ENCODE measurements around the gene ITIH4.

The ITIH4 gene

GRCh38 chr3:52830535-52831258 is at the start of gene ITIH4:
ITIH4 (minus strand) TSS chr3:52830672; CDS start chr3:52830642, 30 bp downstream.
- no peak within 1 kb of the TSS for H3K4me3 ChIP-seq (ENCODE audit: low read depth, low read length)

- H3K4me3 ChIP-seq (ENCODE audit: low read depth, low read length): no peak overlapping the region
Measured at GRCh38 chr3:52880047-52880446, 49.6 kb upstream of the ITIH4 start.

GRCh38 chr3:52879581-52879980 is 49.1 kb upstream of the ITIH4 start:
- H3K4me3 ChIP-seq (ENCODE audit: low read depth, low read length): no peak overlapping the region

GRCh38 chr3:52879090-52879489 is 48.6 kb upstream of the ITIH4 start:
- no peak overlapping the region for H3K4me3 ChIP-seq (ENCODE audit: low read depth, low read length)

- H3K4me3 ChIP-seq (ENCODE audit: low read depth, low read length): no peak overlapping the region
Measured at GRCh38 chr3:52877085-52877484, 46.6 kb upstream of the ITIH4 start.

DNA sequence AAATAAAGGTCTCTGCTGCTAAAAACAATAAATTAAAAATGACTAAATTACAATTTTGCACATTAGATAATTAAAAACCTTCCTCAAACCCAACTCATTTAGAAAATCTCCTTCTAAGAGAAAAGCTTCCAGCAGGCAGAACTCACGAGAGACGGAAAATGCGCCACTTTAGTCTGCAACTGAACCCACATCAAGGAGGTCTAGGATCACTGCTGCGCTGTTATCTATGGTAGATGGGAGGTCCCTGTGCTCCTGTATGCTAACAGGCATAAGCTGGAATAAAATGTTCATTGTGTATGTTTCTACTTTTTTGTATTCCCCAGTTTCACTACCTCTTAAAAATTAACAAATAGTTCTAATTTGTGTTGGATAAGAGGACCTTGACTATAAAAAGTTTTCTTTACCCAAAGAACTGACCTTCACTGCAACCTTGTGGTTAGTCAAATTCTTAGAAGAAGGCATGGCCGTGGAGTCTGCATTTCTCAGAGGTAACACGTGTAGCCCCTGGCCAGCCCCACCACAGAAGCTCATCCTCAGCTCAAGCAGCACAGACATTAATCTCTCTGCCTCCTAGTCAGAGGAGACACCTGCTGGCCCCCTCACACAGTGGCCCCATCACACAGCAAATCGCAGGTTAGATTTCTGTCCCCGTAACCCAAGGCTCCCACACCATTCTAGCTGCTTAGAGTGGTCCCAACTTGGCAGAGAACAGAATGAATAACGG is 44.6 kb upstream of the ITIH4 start:
- no peak overlapping the region for H3K4me3 ChIP-seq (ENCODE audit: low read depth, low read length)

GRCh38 chr3:52874160-52874701 is 43.8 kb upstream of the ITIH4 start:
- no peak overlapping the region for H3K4me3 ChIP-seq (ENCODE audit: low read depth, low read length)

- H3K4me3 ChIP-seq (ENCODE audit: low read depth, low read length): no peak overlapping the region
Measured at GRCh38 chr3:52873433-52874159, 43.1 kb upstream of the ITIH4 start.

DNA sequence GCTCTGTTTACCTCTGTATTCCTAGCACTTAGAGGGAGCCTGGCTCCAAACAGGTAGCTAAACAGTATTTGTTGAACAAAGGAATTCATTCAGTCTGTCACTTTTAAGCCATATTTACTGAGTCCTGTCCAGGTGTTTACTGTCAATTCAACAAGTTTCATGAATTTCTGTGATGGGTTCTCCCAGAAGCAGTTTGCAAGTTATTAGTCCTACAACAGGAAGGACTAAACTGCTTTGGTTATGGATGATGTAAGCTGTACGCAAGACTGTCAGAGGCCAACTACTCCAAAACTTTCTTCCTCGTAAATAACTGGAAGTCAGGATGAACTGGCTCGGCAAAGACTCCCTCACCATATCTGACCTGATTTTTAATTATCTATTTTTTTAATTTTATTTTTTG is 41.8 kb upstream of the ITIH4 start:
- H3K4me3 ChIP-seq (ENCODE audit: low read depth, low read length): no peak overlapping the region

DNA sequence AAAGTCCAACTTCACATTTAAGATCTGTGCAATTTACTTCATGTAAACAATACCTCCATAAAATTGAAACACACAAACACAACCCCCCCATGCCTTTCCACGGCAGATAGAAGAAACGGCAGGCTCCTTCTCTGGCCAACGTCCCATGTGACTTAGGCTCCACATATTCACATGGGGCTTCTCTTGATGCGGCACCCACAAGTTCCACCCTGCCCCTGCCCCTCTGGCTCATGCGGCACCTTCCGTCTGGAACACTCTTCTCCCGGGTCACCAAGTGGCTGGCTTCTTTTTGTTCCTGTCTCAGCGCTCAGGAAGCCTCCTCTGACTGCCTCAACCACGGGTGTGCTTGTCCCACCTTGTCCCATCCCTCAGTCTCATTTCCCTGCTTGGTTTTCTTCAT is 41.3 kb upstream of the ITIH4 start:
- H3K4me3 ChIP-seq (ENCODE audit: low read depth, low read length): no peak overlapping the region

DNA sequence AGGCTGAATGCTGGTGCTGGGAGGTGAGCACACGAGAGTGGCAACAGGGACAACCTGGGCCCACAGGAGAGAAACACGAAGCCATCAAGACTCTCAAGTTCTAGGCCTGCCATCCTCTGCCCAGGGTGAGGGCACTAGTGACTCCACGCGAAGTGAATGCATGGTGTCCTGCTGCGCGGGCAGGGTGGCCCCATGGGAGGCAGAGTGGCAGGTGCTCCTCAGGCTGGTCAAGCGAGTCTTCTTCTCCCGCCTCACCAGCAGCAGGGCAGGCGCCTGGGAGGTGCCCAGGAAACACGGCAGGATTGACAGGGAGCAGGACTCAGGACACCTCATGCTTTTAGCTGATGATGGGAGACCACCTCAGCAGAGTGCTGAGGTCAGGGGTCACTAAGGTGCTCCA is 40.0 kb upstream of the ITIH4 start:
- H3K4me3 ChIP-seq (ENCODE audit: low read depth, low read length): no peak overlapping the region

DNA sequence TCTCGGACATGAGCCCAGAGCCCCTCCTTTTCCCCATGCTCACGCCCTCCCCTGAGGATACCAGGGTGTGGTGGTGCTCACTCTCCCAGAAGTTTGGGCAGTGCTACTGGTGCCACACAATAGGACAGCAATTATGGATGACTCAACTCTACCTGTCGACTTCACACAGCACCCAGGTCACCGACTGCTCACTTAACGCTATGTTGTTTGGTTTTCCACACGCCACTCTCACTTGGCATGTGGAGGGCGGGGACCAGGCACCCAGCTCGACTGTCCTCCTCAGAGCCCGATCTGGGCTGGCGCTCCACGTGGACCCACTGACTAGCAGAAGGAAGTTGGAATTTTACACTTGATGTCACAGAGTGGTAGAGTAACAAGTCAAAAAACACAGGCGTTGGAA is 36.0 kb upstream of the ITIH4 start:
- no peak overlapping the region for H3K4me3 ChIP-seq (ENCODE audit: low read depth, low read length)

GRCh38 chr3:52865994-52866393 is 35.5 kb upstream of the ITIH4 start:
- H3K4me3 ChIP-seq (ENCODE audit: low read depth, low read length): no peak overlapping the region

GRCh38 chr3:52860424-52860768 is 29.9 kb upstream of the ITIH4 start:
- H3K4me3 ChIP-seq (ENCODE audit: low read depth, low read length): no peak overlapping the region

DNA sequence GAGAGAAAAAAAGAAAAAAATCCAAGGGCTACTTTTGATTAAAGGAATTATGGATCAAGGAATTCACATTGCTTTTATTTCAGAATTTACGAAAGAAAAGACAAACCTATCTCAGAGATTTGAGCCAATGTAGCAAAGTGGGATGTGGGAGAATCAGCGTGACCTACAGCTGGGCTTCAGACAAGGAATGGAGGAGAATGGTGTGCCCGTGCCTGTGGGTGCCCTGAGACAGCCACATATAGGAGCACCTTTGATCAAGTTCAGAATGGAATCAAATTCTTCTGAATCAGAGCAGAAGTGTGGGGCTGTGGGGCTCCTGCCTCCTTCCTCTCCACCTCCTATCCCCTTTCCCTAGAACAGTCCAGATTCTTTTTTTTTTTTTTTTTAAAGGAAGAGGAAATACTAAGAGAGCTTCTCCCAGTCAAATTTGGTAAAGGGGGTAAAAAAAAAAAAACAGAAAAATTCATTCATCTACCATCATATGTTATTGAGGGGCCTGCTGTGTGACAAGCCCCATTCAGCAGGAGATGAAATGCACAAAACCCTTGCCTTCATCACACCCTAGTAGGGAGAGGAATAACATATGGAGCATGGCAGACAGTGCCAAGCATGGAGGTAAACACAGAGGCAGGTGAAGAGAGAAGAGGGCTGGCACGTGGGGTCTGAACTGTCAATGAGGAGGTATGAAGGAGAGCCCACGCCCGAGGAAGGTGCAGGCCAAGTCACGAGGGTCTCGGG is 29.4 kb upstream of the ITIH4 start:
- no peak overlapping the region for H3K4me3 ChIP-seq (ENCODE audit: low read depth, low read length)

GRCh38 chr3:52857864-52858263 is 27.4 kb upstream of the ITIH4 start:
- H3K4me3 ChIP-seq (ENCODE audit: low read depth, low read length): no peak overlapping the region

DNA sequence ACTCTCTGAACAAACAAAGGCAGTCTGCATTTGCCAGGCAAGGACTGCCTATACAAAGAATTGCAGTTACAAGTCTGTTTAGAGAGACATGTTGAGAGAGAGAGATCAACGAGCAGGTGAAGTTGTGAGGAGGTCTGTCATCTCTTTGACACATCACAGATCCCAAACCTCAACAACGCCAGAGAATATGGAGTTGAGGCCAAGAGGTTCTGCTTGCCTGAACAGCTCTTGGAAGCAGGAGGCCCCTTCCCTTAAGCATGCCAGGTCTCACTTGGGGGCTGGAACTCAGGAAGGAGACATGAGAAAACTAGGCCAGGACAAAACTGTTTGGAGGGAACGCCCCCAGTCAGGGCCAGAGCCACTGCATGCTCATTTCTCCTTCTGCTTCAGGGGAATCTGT is 26.7 kb upstream of the ITIH4 start:
- no peak overlapping the region for H3K4me3 ChIP-seq (ENCODE audit: low read depth, low read length)

- H3K4me3 ChIP-seq (ENCODE audit: low read depth, low read length): no peak overlapping the region
Measured at GRCh38 chr3:52856666-52857065, 26.2 kb upstream of the ITIH4 start.

DNA sequence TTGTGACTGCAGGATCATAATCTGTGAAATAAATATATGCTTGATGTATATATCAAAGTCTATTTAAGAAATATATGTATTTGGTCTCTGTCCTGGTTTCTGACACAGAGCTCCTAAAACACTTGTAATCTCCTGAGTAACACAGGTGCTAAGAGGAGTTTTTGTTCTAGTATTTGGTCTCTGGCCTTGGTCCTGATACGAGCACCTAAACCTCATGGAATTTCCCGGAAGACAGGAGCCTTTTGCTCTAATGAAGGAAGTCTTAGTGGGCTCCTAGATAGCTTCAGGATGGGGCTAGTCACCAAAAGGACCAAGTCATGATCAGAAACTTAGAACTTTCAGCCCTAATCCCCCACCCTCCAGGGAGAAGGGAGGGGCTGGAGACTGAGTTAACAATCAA is 23.5 kb upstream of the ITIH4 start:
- no peak overlapping the region for H3K4me3 ChIP-seq (ENCODE audit: low read depth, low read length)

- H3K4me3 ChIP-seq (ENCODE audit: low read depth, low read length): no peak overlapping the region
Measured at GRCh38 chr3:52852419-52852818, 21.9 kb upstream of the ITIH4 start.

GRCh38 chr3:52851348-52851747 is 20.9 kb upstream of the ITIH4 start:
- no peak overlapping the region for H3K4me3 ChIP-seq (ENCODE audit: low read depth, low read length)
